Activated naive CD8-positive, alpha-beta T cell (primary cell): ENCODE results near the gene TADA3.

ENCODE experiments used
- H3K27ac Mint-ChIP-seq: one replicate; pipeline ENCODE4 v1.8.0; 2021; ENCODE audit warnings: mixed read lengths
- H3K27me3 Mint-ChIP-seq: one replicate; pipeline ENCODE4 v1.8.0; 2021; ENCODE audit warnings: mixed read lengths
- H3K36me3 Mint-ChIP-seq: one replicate; pipeline ENCODE4 v1.8.0; 2021; ENCODE audit warnings: mixed read lengths
- H3K4me1 Mint-ChIP-seq: one replicate; pipeline ENCODE4 v1.8.0; 2021; ENCODE audit warnings: low read depth, mixed read lengths
- H3K4me3 Mint-ChIP-seq: one replicate; pipeline ENCODE4 v1.8.0; 2021; ENCODE audit warnings: mild to moderate bottlenecking, mixed read lengths
- H3K9me3 Mint-ChIP-seq: one replicate; pipeline ENCODE4 v1.8.0; 2021; ENCODE audit warnings: low read depth, mixed read lengths

The TADA3 gene

DNA sequence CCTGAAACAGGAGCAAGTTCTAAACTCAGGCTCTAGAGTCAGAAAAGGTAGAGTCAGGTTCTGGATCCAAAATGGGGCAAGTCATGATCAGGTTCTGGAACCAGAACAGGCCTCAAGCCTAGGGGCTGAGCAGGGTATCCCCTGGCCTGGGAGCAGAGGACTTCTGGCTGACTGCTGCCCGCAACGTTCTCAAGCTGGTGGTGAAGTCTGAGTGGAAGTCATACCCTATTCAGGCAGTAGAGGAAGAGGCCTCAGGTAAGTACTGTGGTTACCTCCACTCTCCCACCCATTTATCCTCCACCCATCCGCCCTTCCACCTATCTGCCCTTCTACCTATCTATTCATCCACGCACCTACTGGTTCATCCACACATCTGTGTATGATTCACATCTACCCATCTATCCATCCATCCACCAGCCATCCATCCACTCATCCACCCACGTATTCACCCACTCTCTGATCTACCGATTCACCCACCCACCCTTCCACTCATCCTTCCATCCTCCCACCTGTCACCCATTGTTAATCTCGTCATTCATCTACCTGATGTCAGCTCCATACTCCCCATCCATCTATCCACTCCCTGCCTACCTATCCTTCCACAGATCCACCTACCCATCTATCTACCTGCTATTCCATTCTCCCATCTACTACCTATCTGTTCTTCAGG, 26.5 kb upstream of the TADA3 start:
- H3K9me3 Mint-ChIP-seq: no peaks in the 10 kb centered on the region
- H3K4me3 Mint-ChIP-seq: no peak overlapping the region
- peaks cover 8% of the 10 kb centered on the region for H3K36me3 Mint-ChIP-seq
- H3K27me3 Mint-ChIP-seq: no peaks in the 10 kb centered on the region
- no peak overlapping the region for H3K27ac Mint-ChIP-seq
- H3K4me1 Mint-ChIP-seq: no peaks in the 10 kb centered on the region

DNA sequence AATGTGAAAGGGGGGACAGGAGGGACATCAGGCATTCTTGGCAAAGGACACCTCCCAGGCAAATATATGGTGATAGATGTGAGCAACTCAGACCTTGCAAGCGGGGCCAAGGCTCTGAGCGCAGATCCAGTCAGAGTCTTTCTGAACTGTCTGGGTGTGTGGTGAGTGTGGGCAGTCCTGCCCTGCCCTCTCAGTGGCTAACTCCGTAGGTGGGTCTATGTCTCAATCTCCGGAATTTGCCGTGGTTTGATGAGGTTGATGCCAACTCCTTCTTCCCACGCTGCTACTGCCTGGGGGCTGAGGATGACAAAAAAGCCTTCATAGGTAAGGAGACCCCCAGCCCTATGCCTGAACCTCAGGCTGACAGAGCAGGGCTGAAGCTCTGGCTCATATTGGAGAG, 25.2 kb upstream of the TADA3 start:
- H3K4me3 Mint-ChIP-seq: no peak overlapping the region
- peaks cover 8% of the 10 kb centered on the region for H3K36me3 Mint-ChIP-seq
- H3K27me3 Mint-ChIP-seq: no peaks in the 10 kb centered on the region
- H3K9me3 Mint-ChIP-seq: no peaks in the 10 kb centered on the region
- H3K27ac Mint-ChIP-seq: no peak overlapping the region
- H3K4me1 Mint-ChIP-seq: no peaks in the 10 kb centered on the region

DNA sequence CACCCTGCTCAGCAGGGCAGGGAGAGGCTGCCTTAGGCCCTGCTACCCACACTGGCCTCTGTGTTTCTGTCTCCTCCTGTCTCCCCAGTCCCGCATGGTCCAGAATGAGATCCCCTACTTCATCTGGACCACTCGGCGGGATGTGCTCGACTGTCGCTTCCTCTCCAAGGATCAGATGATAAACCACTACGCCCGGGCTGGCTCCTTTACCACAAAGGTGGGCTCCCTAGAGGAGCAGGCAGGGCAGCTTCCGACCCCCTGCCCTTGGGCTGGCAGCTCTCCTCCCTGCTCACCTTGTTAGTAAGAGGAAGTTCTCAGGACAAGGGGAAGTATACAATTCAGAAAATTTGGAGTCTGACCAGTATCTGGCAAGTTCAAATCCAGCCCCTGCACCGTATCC, 23.7 kb upstream of the TADA3 start:
- Mint-ChIP-seq H3K4me3 (no peak overlapping the region), H3K27ac (no peak overlapping the region), H3K36me3 (peaks cover 6% of the 10 kb centered on the region), H3K27me3 (no peaks in the 10 kb centered on the region), H3K4me1 (peaks cover 8% of the 10 kb centered on the region), H3K9me3 (no peaks in the 10 kb centered on the region)

DNA sequence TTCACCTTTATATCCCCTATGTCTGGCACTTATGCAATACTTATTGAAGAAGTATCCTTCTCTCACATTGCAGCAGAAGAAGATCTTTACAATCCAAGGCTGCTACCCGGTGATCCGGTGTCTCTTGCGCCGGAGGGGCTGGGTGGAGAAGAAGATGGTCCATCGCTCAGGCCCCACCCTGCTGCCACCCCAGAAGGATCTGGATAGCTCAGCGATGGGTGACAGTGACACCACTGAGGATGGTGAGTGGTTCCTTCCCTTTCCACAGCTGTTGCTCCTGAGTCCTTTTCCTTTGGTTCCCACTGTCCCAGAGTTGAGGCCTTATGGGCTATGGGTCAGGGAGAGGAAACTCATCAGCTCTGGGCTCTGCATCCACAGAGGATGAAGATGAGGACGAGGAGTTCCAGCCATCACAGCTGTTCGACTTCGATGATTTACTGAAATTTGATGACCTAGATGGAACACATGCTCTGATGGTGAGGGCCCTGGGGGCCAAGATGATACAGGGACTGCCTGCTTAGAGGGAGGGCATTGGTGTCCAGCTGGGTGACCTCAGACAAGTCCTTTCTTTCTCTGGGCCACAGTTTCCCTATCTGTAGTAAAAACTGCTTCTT, 20.7 kb upstream of the TADA3 start:
- H3K4me3 Mint-ChIP-seq: no peak overlapping the region
- H3K36me3 Mint-ChIP-seq: peaks cover under 1% of the 10 kb centered on the region
- H3K27ac Mint-ChIP-seq: no peak overlapping the region
- peaks cover 30% of the 10 kb centered on the region for H3K4me1 Mint-ChIP-seq
- no peaks in the 10 kb centered on the region for H3K27me3 Mint-ChIP-seq
- H3K9me3 Mint-ChIP-seq: no peaks in the 10 kb centered on the region

DNA sequence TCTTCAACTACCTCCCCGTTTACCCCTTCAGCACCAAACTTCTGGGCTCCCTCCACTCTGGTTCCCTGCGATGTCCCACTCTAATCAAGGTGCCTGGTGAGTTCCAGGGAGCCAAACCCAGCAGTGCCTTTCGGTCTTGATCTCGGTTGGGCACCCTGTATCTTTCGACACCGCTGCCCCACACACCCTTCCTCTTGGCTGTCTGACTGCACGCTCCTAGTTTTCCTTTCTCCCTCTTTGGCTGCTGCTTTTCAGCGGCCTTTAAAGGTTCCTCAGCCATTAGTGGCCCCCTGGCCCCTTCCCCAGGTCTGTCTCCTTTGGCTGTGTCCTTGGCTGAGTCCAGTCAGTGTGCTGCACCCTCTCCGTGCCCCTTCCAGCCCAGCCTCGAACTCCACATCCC, 18.6 kb upstream of the TADA3 start:
- no peaks in the 10 kb centered on the region for H3K36me3 Mint-ChIP-seq

DNA sequence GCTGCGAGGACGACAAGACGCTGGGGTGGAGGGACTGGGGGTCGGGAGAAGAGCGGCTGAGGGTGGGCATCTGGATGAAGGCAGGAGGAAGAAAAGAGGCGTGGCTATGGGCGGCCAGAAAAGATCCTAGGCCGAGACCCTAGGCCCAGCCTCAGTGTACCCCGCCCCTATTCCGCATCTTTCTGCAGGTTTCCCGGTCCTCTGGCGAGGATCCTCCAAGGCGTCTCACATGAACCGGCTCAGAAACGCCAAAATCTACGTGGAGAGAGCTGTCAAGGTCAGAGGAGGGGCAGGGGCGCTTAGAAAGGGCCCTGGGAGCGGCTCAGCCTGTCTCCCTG, 18.1 kb upstream of the TADA3 start:
- peak overlapping the region; percentile 77 for H3K4me3 Mint-ChIP-seq
- no peaks in the 10 kb centered on the region for H3K9me3 Mint-ChIP-seq
- H3K36me3 Mint-ChIP-seq: no peaks in the 10 kb centered on the region
- no peaks in the 10 kb centered on the region for H3K27me3 Mint-ChIP-seq
- H3K27ac Mint-ChIP-seq: peak overlapping the region; percentile 59
- H3K4me1 Mint-ChIP-seq: peaks cover 36% of the 10 kb centered on the region

More for the DNA sequence above, 18.6 kb upstream of the TADA3 start:
- no peaks in the 10 kb centered on the region for H3K27me3 Mint-ChIP-seq
- H3K4me1 Mint-ChIP-seq: peaks cover 36% of the 10 kb centered on the region
- peak overlapping the region; percentile 59 for H3K27ac Mint-ChIP-seq
- H3K9me3 Mint-ChIP-seq: no peaks in the 10 kb centered on the region
- peak overlapping the region; percentile 77 for H3K4me3 Mint-ChIP-seq

DNA sequence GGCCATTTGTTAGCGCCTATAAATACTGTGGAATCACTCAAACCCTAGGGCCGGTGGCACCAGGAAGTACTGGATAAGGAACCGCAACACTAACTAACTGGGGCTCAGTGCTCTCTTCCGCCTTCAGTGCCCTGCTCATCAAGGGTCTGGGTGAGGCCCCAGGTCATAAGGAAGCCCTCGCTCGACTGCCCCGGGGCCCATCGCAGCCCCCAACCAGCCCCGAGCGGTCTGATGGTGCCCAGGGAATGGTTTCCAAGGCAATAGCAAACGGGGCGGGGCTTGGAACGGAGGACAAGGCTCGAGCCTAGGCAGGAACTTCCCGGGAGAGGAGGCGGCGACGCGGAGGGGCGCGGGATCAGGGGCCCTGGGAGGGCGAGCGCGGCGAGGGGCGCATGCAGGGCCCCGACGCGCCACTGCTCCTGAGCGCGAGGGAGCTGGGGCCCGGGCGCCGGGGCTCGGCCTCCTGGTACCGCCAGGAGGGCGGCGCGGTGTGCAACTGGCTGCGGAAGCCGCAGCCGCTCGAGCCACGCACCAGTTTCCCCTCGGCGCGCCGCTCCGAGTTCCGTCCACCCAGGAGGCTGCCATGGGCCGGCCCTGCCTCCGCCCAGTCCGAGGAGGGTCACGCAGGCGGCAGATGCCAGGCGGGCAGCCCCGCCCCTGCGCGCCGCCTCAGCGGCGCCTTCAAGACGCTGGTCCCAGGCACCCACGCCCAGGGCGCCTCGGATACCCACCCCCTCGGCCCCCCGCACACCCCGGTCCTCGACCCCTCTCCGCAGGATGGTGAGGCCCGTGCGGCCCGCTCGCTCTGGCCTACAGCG, 17.6 kb upstream of the TADA3 start, which contains the start of gene TTLL3:
TSS of gene TTLL3 (plus strand) at position 648 of the 818 bp plus-strand sequence. CDS start 400 bp downstream, outside the sequence.
- H3K9me3 Mint-ChIP-seq: no peaks in the 10 kb centered on the region
- H3K27me3 Mint-ChIP-seq: no peaks in the 10 kb centered on the region
- peak within 1 kb of the TSS; percentile 96 for H3K27ac Mint-ChIP-seq
- peak within 1 kb of the TSS; percentile 81 for H3K4me3 Mint-ChIP-seq
- H3K4me1 Mint-ChIP-seq: peaks cover 36% of the 10 kb centered on the region
- H3K36me3 Mint-ChIP-seq: no peaks in the 10 kb centered on the region

DNA sequence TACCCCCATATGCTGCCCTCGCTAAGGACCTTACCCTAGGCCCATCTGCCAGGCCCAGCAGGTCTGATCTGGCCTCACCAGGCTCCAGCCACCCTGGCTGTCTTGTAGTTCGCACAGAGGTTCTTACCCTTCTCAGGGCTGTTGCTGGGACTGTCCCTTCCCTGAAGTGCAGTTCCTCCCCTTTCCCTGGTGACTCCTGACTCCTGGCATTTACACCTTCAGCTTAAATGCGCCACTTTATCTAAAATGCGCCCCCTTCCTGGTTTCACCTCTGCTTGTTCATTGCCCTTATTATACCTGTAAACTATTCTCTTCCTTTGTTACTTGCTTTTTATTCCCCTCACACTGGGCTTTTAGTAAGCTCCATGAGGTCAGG, 17.0 kb upstream of the TADA3 start:
- H3K9me3 Mint-ChIP-seq: no peaks in the 10 kb centered on the region
- no peaks in the 10 kb centered on the region for H3K36me3 Mint-ChIP-seq
- H3K4me1 Mint-ChIP-seq: peaks cover 36% of the 10 kb centered on the region
- H3K27ac Mint-ChIP-seq: peak overlapping the region; percentile 96
- H3K4me3 Mint-ChIP-seq: peak overlapping the region; percentile 81
- H3K27me3 Mint-ChIP-seq: no peaks in the 10 kb centered on the region

DNA sequence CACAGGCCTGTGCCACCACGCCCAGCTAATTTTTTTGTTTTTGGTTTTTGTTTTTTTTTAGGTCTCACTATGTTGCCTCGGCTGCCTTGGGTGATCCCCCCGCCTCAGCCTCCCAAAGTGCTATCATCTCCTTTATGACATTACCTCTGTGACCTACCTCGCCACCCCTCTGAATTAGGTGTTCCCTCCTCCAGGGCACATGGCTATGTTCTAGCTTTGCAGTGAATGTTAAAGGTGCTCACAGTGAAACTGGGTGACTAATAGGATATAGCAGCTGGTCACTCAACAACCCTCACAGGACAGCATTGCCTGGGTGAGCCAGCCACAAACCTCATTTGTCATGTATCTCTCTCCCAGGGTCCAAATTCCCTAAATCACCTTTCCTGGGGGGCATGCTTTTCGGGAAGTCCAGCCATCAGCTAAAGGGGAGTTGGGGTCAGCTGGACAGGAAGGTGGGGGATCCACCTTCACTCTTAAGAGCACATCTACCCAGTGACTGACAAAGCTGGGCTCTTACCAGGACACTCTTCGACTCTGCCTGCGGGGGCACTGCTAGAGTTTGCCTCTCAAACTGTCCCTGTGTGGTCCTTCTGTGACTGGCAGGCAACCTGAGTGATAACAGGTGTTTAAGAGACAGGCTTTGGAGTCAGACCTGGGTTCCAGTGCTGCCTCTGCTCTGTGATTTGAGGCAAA, 16.2 kb upstream of the TADA3 start:
- Mint-ChIP-seq H3K9me3 (no peaks in the 10 kb centered on the region), H3K27ac (peak overlapping the region; percentile 96), H3K36me3 (peaks cover 2% of the 10 kb centered on the region), H3K27me3 (no peaks in the 10 kb centered on the region), H3K4me1 (peaks cover 37% of the 10 kb centered on the region), H3K4me3 (peak overlapping the region; percentile 81)

DNA sequence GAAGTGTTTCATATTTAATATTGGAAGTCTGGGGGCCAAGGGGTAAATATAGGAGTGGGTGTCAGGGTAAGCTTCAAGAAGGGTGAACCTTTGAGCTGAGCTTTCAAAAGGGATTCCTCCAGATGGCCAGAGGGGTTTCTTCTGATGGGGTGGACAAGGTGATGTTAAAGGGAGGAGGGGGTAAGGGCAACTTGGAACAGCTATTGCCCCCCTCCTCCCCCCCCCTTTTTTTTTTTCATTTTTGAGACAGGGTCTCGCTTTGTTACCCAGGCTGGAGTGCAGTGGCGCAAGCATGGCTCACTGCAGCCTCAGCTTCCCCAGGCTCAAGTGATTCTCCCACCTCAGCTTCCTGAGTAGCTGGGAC, 15.7 kb upstream of the TADA3 start:
- peaks cover 40% of the 10 kb centered on the region for H3K4me1 Mint-ChIP-seq
- peak overlapping the region; percentile 96 for H3K27ac Mint-ChIP-seq
- no peak overlapping the region for H3K4me3 Mint-ChIP-seq
- H3K36me3 Mint-ChIP-seq: peaks cover 6% of the 10 kb centered on the region
- H3K9me3 Mint-ChIP-seq: no peaks in the 10 kb centered on the region
- no peaks in the 10 kb centered on the region for H3K27me3 Mint-ChIP-seq

DNA sequence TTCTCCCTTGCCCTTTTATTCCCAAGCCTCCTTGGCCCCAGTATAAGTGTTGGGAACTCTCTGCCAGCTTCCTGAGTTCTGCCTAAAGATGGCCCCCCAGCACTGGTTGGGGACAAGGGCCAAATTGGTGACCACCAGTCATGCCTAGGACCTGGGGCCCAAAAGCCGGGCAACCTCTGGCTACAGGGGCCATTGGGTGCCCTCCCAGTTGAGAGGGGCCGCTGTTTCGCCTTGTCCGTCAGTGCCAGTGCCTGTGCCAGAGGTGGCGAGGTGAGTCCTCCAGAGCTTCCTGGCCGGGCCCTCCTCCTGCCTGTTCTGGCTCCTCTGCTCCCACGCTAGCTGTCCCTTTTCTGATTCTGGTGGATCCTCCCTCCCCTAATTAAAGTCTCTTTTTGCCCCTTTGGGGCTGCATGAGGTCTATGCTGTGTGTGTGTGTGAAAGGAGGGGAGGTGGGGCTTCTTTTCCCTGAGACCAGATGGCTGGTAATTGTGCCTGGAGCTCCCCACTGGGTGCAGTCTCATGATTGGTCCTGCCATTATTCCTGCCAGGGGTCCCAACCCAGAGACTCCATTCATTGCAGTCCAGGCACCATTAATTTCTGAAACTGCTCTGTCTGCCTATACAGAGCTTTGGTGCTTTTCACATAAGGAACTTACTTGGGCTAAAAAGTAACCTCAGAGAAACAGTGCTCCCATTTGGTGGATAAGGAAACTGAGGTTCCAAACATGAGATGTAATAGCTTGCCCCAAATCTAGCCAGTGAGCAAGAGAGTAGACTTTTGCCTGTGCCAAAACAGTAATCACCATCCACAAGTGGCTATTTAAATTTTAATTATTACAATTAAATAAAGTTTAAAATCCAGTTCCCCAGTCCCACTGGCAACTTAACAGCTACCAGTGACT, 14.7 kb upstream of the TADA3 start:
- Mint-ChIP-seq H3K4me1 (peaks cover 40% of the 10 kb centered on the region), H3K27ac (peak overlapping the region; percentile 12), H3K27me3 (no peaks in the 10 kb centered on the region), H3K4me3 (no peak overlapping the region), H3K9me3 (no peaks in the 10 kb centered on the region), H3K36me3 (peaks cover 6% of the 10 kb centered on the region)

DNA sequence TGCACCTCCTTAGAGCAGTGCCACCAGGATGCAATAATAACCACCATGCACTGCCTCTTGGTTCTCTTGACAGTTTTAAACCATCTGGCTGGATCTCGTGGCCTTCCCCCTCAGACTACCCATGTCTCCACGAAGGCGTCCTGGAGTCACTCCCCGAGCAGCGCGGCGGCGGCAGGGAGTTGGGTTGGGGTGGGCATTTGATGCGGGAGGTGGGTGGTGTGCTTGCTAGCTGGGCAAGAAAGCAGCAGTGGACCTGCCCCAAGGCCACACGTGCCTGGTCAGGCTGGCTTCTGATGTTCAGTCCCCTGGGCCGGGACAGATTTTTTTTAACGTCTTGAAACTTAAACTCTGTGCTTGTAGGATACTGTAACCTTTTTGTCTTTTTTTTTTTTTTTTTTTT, 13.9 kb upstream of the TADA3 start:
- Mint-ChIP-seq H3K27me3 (no peaks in the 10 kb centered on the region), H3K4me3 (no peak overlapping the region), H3K36me3 (peaks cover 6% of the 10 kb centered on the region), H3K27ac (no peak overlapping the region), H3K4me1 (peaks cover 34% of the 10 kb centered on the region), H3K9me3 (no peaks in the 10 kb centered on the region)

DNA sequence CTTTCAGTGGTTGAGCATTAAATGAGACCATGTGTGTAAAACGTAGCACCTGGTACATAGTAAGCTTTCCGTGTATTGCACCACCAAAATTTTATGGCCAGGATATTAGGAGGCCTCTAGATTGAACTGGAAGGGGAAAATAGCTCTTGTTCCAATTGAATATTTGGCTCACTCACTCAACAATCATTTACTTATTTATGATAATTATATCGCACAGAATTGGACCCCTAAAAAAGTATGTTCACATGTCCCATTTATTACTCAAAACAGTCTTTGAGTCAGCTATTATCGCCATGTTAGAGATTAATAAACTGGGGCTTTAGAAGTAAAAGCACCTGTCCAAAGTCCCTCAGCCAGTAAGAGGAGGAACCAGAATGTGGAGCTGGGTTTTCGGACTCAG, 12.7 kb upstream of the TADA3 start:
- H3K4me3 Mint-ChIP-seq: no peak overlapping the region
- H3K9me3 Mint-ChIP-seq: no peaks in the 10 kb centered on the region
- no peak overlapping the region for H3K27ac Mint-ChIP-seq
- H3K27me3 Mint-ChIP-seq: no peaks in the 10 kb centered on the region
- peaks cover 6% of the 10 kb centered on the region for H3K36me3 Mint-ChIP-seq
- peaks cover 28% of the 10 kb centered on the region for H3K4me1 Mint-ChIP-seq

DNA sequence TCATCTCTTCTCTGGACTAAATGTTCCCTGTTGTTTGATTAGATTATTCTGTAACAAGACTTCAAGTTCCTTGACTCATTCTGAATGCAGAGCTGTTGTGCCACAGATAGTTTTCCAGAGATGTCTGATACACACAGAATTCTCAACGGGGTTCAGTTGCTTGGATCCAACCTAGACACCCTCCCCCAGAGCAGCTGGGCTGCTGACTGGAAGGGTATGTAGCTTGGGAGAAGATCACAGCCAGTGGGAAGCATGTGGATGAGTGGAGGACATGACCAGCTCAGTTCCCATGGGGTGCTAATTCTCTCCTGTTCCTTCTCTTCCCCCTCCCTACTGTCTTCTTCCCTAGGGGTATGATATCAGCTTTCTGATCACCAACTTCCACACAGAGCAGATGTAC, 11.2 kb upstream of the TADA3 start:
- Mint-ChIP-seq H3K4me3 (no peak overlapping the region), H3K9me3 (no peaks in the 10 kb centered on the region), H3K27ac (peak overlapping the region; percentile 76), H3K27me3 (no peaks in the 10 kb centered on the region), H3K4me1 (peaks cover 17% of the 10 kb centered on the region), H3K36me3 (peaks cover 6% of the 10 kb centered on the region)
